Trophoblast cell (in vitro differentiated cells and primary cell): ENCODE data around the gene WDR45B.
A peak's percentile ranks its signal among the peaks of the same experiment; 100 is the strongest.

ENCODE experiments used
- DNase-seq, 2 donors: peaks; one replicate each; pipeline ENCODE4 v3.0.0-alpha.2; 2016
- H2AFZ ChIP-seq: 2 replicates; pipeline ENCODE4 v1.6.1; 2013; ENCODE audit warnings: low read length, moderate library complexity, mild to moderate bottlenecking; ENCODE audit not compliant: insufficient read depth, poor library complexity
- H2AK5ac ChIP-seq: 2 replicates; pipeline ENCODE4 v1.6.1; 2013; ENCODE audit warnings: mild to moderate bottlenecking, low read length
- H2BK120ac ChIP-seq: 2 replicates; pipeline ENCODE4 v1.6.1; 2013; ENCODE audit warnings: low read length, mild to moderate bottlenecking, moderate library complexity; ENCODE audit not compliant: insufficient read depth, poor library complexity
- H2BK12ac ChIP-seq: 2 replicates; pipeline ENCODE4 v1.6.1; 2013; ENCODE audit warnings: mild to moderate bottlenecking, low read length, moderate library complexity
- H2BK5ac ChIP-seq: 2 replicates; pipeline ENCODE4 v1.6.1; 2013; ENCODE audit warnings: low read length, low read depth, moderate library complexity, mild to moderate bottlenecking; ENCODE audit not compliant: poor library complexity
- H3K14ac ChIP-seq: 2 replicates; pipeline ENCODE4 v1.6.1; 2013; ENCODE audit warnings: mild to moderate bottlenecking, low read length
- H3K18ac ChIP-seq: 2 replicates; pipeline ENCODE4 v1.6.1; 2013; ENCODE audit warnings: mild to moderate bottlenecking, low read length
- H3K23ac ChIP-seq: 2 replicates; pipeline ENCODE4 v1.6.1; 2013; ENCODE audit warnings: low read length
- H3K27ac ChIP-seq: 2 replicates; pipeline ENCODE4 v1.5.1; 2013; ENCODE audit warnings: low read depth, mild to moderate bottlenecking, inconsistent platforms, low read length, moderate library complexity
- H3K27me3 ChIP-seq: 2 replicates; pipeline ENCODE4 v1.6.1; 2013; ENCODE audit warnings: inconsistent platforms, mild to moderate bottlenecking, low read length, moderate library complexity; ENCODE audit not compliant: insufficient read depth
- H3K36me3 ChIP-seq, 2 experiments: 1 replicate in 1 of 2; 2 replicates in 1 of 2; pipeline ENCODE4 v1.6.1; 2013; ENCODE audit warnings: low read length in 2 of 2, mild to moderate bottlenecking in 2 of 2, moderate library complexity in 1 of 2; ENCODE audit not compliant: insufficient read depth in 2 of 2, control insufficient read depth in 1 of 2
- H3K4ac ChIP-seq: 2 replicates; pipeline ENCODE4 v1.6.1; 2013; ENCODE audit warnings: low read depth, mild to moderate bottlenecking, low read length, moderate library complexity
- H3K4me1 ChIP-seq, 2 experiments: 1 replicate in 1 of 2; 2 replicates in 1 of 2; pipeline ENCODE4 v1.6.1; 2013; ENCODE audit warnings: low read length in 2 of 2, mild to moderate bottlenecking in 2 of 2, moderate library complexity in 1 of 2; ENCODE audit not compliant: insufficient read depth in 2 of 2, control insufficient read depth in 1 of 2
- H3K4me2 ChIP-seq: 2 replicates; pipeline ENCODE4 v1.6.1; 2013; ENCODE audit warnings: inconsistent platforms, mild to moderate bottlenecking, low read length, moderate library complexity
- H3K4me3 ChIP-seq: 2 replicates; pipeline ENCODE4 v1.5.1; 2013; ENCODE audit warnings: mild to moderate bottlenecking, low read depth, low read length, inconsistent platforms
- H3K79me1 ChIP-seq: one replicate; pipeline ENCODE4 v1.6.1; 2013; ENCODE audit warnings: low read length
- H3K79me2 ChIP-seq: 2 replicates; pipeline ENCODE4 v1.6.1; 2013; ENCODE audit warnings: low read length, mild to moderate bottlenecking; ENCODE audit not compliant: control insufficient read depth, insufficient read depth, poor library complexity
- H3K9ac ChIP-seq: 2 replicates; pipeline ENCODE4 v1.6.1; 2013; ENCODE audit warnings: mild to moderate bottlenecking, low read length
- H3K9me3 ChIP-seq: 2 replicates; pipeline ENCODE4 v1.6.1; 2013; ENCODE audit warnings: low read depth, mild to moderate bottlenecking, control low read depth, inconsistent platforms, low read length; ENCODE audit not compliant: insufficient read depth
- H4K12ac ChIP-seq: 2 replicates; pipeline ENCODE4 v1.6.1; 2013; ENCODE audit warnings: low read depth, mild to moderate bottlenecking, low read length, moderate library complexity
- H4K8ac ChIP-seq: 2 replicates; pipeline ENCODE4 v1.6.1; 2013; ENCODE audit warnings: low read depth, mild to moderate bottlenecking, low read length, moderate library complexity
- H4K91ac ChIP-seq: one replicate; pipeline ENCODE4 v1.6.1; 2013; ENCODE audit warnings: low read depth, mild to moderate bottlenecking, low read length, moderate library complexity
- WGBS: extraction: QIAGEN DNeasy Blood & Tissue Kit; methylation state at CpG from one replicate; pipeline ENCODE4 v1.1.7; 2013; ENCODE audit warnings: missing lambda C conversion rate; ENCODE audit not compliant: insufficient read length, insufficient coverage; ENCODE audit errors: extremely low coverage; 5-methylcytosine and 5-hydroxymethylcytosine counted together

WDR45B gene

GRCh38 chr17:82604532-82604931 is 43.7 kb downstream of the WDR45B start:
- Histone ChIP-seq H4K12ac (no peak overlapping the region), H4K91ac (no peak overlapping the region), H4K8ac (no peak overlapping the region), H3K4ac (no peak overlapping the region), H3K79me2 (no peaks in the 10 kb centered on the region), H2AK5ac (no peak overlapping the region), H3K4me2 (no peak overlapping the region), H2BK120ac (no peak overlapping the region), H3K18ac (no peak overlapping the region), H3K4me1 (peaks cover 0 to 7% of the 10 kb centered on the region in 2 experiments), H3K9me3 (no peaks in the 10 kb centered on the region), H3K4me3 (no peak overlapping the region), H3K79me1 (no peaks in the 10 kb centered on the region), H2BK12ac (no peak overlapping the region), H3K27ac (no peak overlapping the region), H2BK5ac (no peak overlapping the region), H3K27me3 (no peaks in the 10 kb centered on the region), H2AFZ (no peak overlapping the region), H3K14ac (no peak overlapping the region), H3K23ac (no peak overlapping the region), H3K9ac (no peak overlapping the region), H3K36me3 (peaks cover 56 to 57% of the 10 kb centered on the region in 2 experiments)
- no peak for DNase-seq
- WGBS, result no CpG with 5 or more reads among the region's 7 CpGs

- Histone ChIP-seq H3K4me2 (no peak overlapping the region), H4K91ac (no peak overlapping the region), H2AK5ac (no peak overlapping the region), H3K79me2 (no peaks in the 10 kb centered on the region), H3K18ac (peak overlapping the region; percentile 33), H3K36me3 (peaks cover 58 to 62% of the 10 kb centered on the region in 2 experiments), H4K12ac (peak overlapping the region; percentile 17), H2BK120ac (no peak overlapping the region), H2BK5ac (no peak overlapping the region), H3K4me1 (peaks cover 0 to 7% of the 10 kb centered on the region in 2 experiments), H3K4me3 (no peak overlapping the region), H3K23ac (no peak overlapping the region), H3K14ac (no peak overlapping the region), H4K8ac (no peak overlapping the region), H3K9me3 (no peaks in the 10 kb centered on the region), H3K27ac (no peak overlapping the region), H3K4ac (no peak overlapping the region), H2AFZ (no peak overlapping the region), H3K9ac (no peak overlapping the region), H3K79me1 (no peaks in the 10 kb centered on the region), H3K27me3 (no peaks in the 10 kb centered on the region), H2BK12ac (no peak overlapping the region)
- peak; percentile 38 to 70 for DNase-seq
- WGBS, result no CpG with 5 or more reads among the region's 18 CpGs
Measured at GRCh38 chr17:82603981-82604448, 44.2 kb downstream of the WDR45B start.

GRCh38 chr17:82602986-82603710 is 45.1 kb downstream of the WDR45B start:
- WGBS, result no CpG with 5 or more reads among the region's 20 CpGs
- no peak overlapping the region for H3K14ac ChIP-seq
- no peak overlapping the region for H3K4ac ChIP-seq
- no peak overlapping the region for H3K18ac ChIP-seq
- no peak overlapping the region for H3K27ac ChIP-seq
- H3K36me3 ChIP-seq, result peaks cover 64 to 68% of the 10 kb centered on the region in 2 experiments
- H3K4me1 ChIP-seq, result peaks cover 0 to 7% of the 10 kb centered on the region in 2 experiments
- H2AFZ ChIP-seq, result no peak overlapping the region
- H2BK12ac ChIP-seq, result no peak overlapping the region
- H3K4me2 ChIP-seq, result no peak overlapping the region
- H4K12ac ChIP-seq, result no peak overlapping the region
- no peak overlapping the region for H2BK120ac ChIP-seq
- H3K79me2 ChIP-seq, result no peaks in the 10 kb centered on the region
- H3K23ac ChIP-seq, result no peak overlapping the region
- H3K9me3 ChIP-seq, result no peaks in the 10 kb centered on the region
- no peak for DNase-seq
- H4K91ac ChIP-seq, result no peak overlapping the region
- H3K9ac ChIP-seq, result no peak overlapping the region
- H4K8ac ChIP-seq, result no peak overlapping the region
- no peak overlapping the region for H2BK5ac ChIP-seq
- H3K27me3 ChIP-seq, result no peaks in the 10 kb centered on the region
- no peak overlapping the region for H2AK5ac ChIP-seq
- no peak overlapping the region for H3K4me3 ChIP-seq
- no peaks in the 10 kb centered on the region for H3K79me1 ChIP-seq

GRCh38 chr17:82602487-82602886 is 45.8 kb downstream of the WDR45B start:
- Histone ChIP-seq H4K8ac (peak overlapping the region; percentile 41), H3K79me1 (no peaks in the 10 kb centered on the region), H2BK5ac (no peak overlapping the region), H3K9me3 (no peaks in the 10 kb centered on the region), H3K4ac (no peak overlapping the region), H3K23ac (no peak overlapping the region), H4K12ac (peak overlapping the region; percentile 35), H3K79me2 (no peaks in the 10 kb centered on the region), H2BK12ac (no peak overlapping the region), H3K4me2 (no peak overlapping the region), H3K4me1 (peaks cover 0 to 7% of the 10 kb centered on the region in 2 experiments), H2BK120ac (no peak overlapping the region), H4K91ac (no peak overlapping the region), H3K4me3 (no peak overlapping the region), H3K18ac (peak overlapping the region; percentile 52), H2AK5ac (no peak overlapping the region), H3K36me3 (peaks cover 65 to 67% of the 10 kb centered on the region in 2 experiments), H2AFZ (no peak overlapping the region), H3K27ac (no peak overlapping the region), H3K14ac (no peak overlapping the region), H3K9ac (no peak overlapping the region), H3K27me3 (no peaks in the 10 kb centered on the region)
- WGBS, result no CpG with 5 or more reads among the region's 21 CpGs
- no peak for DNase-seq
